HEK293 (cell line): Measurements from ENCODE around the gene STC2.

Experiments used
- CTCF ChIP-seq: fragments of 450-650 bp; formaldehyde crosslinking; IDR thresholded peaks from 2 replicates; pipeline ENCODE4 v1.5.1; 2016; ENCODE audit warnings: missing biosample characterization, missing genetic modification characterization
- IKZF3 ChIP-seq: fragments of 450-650 bp; IDR thresholded peaks from 2 replicates; pipeline ENCODE4 v1.5.0; 2018; ENCODE audit warnings: missing biosample characterization, mild to moderate bottlenecking, missing genetic modification characterization, moderate library complexity
- MYNN ChIP-seq: fragments of 450-650 bp; formaldehyde crosslinking; IDR thresholded peaks from 2 replicates; pipeline ENCODE4 v1.5.1; 2016; ENCODE audit warnings: missing biosample characterization, missing genetic modification characterization, borderline replicate concordance
- OVOL3 ChIP-seq: fragments of 450-650 bp; formaldehyde crosslinking; IDR thresholded peaks from 2 replicates; pipeline ENCODE4 v1.5.1; 2016; ENCODE audit warnings: missing biosample characterization, missing genetic modification characterization
- RBAK ChIP-seq: fragments of 450-650 bp; formaldehyde crosslinking; IDR thresholded peaks from 2 replicates; pipeline ENCODE4 v1.5.1; 2016; ENCODE audit warnings: missing biosample characterization, missing genetic modification characterization
- SP3 ChIP-seq: fragments of 450-650 bp; formaldehyde crosslinking; IDR thresholded peaks from 2 replicates; pipeline ENCODE4 v1.5.1; 2016; ENCODE audit warnings: missing biosample characterization, missing genetic modification characterization
- ZNF138 ChIP-seq: fragments of 450-650 bp; formaldehyde crosslinking; IDR thresholded peaks from 2 replicates; pipeline ENCODE4 v1.5.1; 2016; ENCODE audit warnings: missing biosample characterization, missing genetic modification characterization, borderline replicate concordance
- ZNF140 ChIP-seq: fragments of 450-650 bp; formaldehyde crosslinking; IDR thresholded peaks from 2 replicates; pipeline ENCODE4 v1.5.1; 2016; ENCODE audit warnings: missing biosample characterization, missing genetic modification characterization
- ZNF155 ChIP-seq: fragments of 450-650 bp; formaldehyde crosslinking; IDR thresholded peaks from 2 replicates; pipeline ENCODE4 v1.5.1; 2016; ENCODE audit warnings: missing biosample characterization, missing genetic modification characterization
- ZNF2 ChIP-seq: fragments of 450-650 bp; formaldehyde crosslinking; IDR thresholded peaks from 2 replicates; pipeline ENCODE4 v1.5.1; 2016; ENCODE audit warnings: missing biosample characterization, missing genetic modification characterization
- ZNF214 ChIP-seq: fragments of 450-650 bp; formaldehyde crosslinking; IDR thresholded peaks from 2 replicates; pipeline ENCODE4 v1.5.1; 2017; ENCODE audit warnings: missing biosample characterization, mild to moderate bottlenecking, missing genetic modification characterization, borderline replicate concordance
- ZNF24 ChIP-seq: fragments of 450-650 bp; formaldehyde crosslinking; IDR thresholded peaks from 2 replicates; pipeline ENCODE4 v1.5.1; 2016; ENCODE audit warnings: missing biosample characterization, missing genetic modification characterization
- ZNF391 ChIP-seq: fragments of 450-650 bp; formaldehyde crosslinking; IDR thresholded peaks from 2 replicates; pipeline ENCODE4 v1.5.1; 2016; ENCODE audit warnings: low read depth, missing biosample characterization, missing genetic modification characterization, borderline replicate concordance
- ZNF518A ChIP-seq: fragments of 450-650 bp; formaldehyde crosslinking; conservative IDR thresholded peaks from 2 replicates; pipeline ENCODE4 v1.5.1; 2016; ENCODE audit warnings: low read depth, missing biosample characterization, missing genetic modification characterization
- ZNF521 ChIP-seq: fragments of 450-650 bp; formaldehyde crosslinking; IDR thresholded peaks from 2 replicates; pipeline ENCODE4 v1.5.1; 2017; ENCODE audit warnings: missing biosample characterization, mild to moderate bottlenecking, missing genetic modification characterization
- ZNF558 ChIP-seq: fragments of 450-650 bp; formaldehyde crosslinking; IDR thresholded peaks from 2 replicates; pipeline ENCODE4 v1.5.1; 2016; ENCODE audit warnings: missing biosample characterization, missing genetic modification characterization
- ZNF660 ChIP-seq: fragments of 450-650 bp; IDR thresholded peaks from 2 replicates; pipeline ENCODE4 v1.5.1; 2018; ENCODE audit warnings: missing biosample characterization, mild to moderate bottlenecking, missing genetic modification characterization
- ZNF785 ChIP-seq: fragments of 450-650 bp; formaldehyde crosslinking; IDR thresholded peaks from 2 replicates; pipeline ENCODE4 v1.5.1; 2016; ENCODE audit warnings: missing biosample characterization, missing genetic modification characterization
- ZSCAN16 ChIP-seq: fragments of 450-650 bp; formaldehyde crosslinking; IDR thresholded peaks from 2 replicates; pipeline ENCODE4 v1.5.1; 2016; ENCODE audit warnings: missing biosample characterization, missing genetic modification characterization
- ZSCAN18 ChIP-seq: fragments of 450-650 bp; formaldehyde crosslinking; IDR thresholded peaks from 2 replicates; pipeline ENCODE4 v1.5.1; 2016; ENCODE audit warnings: missing biosample characterization, missing genetic modification characterization
- TF ChIP-seq, protein P1 (sequence below): fragments of 450-650 bp; formaldehyde crosslinking; optimal IDR thresholded peaks from 2 replicates; pipeline ENCODE3; 2016; ENCODE audit warnings: missing biosample characterization, mild to moderate bottlenecking, missing genetic modification characterization
- TF ChIP-seq, protein P2 (sequence below): fragments of 450-650 bp; formaldehyde crosslinking; IDR thresholded peaks from 2 replicates; pipeline ENCODE4 v1.5.1; 2016; ENCODE audit warnings: missing biosample characterization, missing genetic modification characterization
- TF ChIP-seq, protein P3 (sequence below): fragments of 450-650 bp; formaldehyde crosslinking; IDR thresholded peaks from 2 replicates; pipeline ENCODE4 v1.5.1; 2016; ENCODE audit warnings: missing biosample characterization, missing genetic modification characterization

STC2 gene

DNA sequence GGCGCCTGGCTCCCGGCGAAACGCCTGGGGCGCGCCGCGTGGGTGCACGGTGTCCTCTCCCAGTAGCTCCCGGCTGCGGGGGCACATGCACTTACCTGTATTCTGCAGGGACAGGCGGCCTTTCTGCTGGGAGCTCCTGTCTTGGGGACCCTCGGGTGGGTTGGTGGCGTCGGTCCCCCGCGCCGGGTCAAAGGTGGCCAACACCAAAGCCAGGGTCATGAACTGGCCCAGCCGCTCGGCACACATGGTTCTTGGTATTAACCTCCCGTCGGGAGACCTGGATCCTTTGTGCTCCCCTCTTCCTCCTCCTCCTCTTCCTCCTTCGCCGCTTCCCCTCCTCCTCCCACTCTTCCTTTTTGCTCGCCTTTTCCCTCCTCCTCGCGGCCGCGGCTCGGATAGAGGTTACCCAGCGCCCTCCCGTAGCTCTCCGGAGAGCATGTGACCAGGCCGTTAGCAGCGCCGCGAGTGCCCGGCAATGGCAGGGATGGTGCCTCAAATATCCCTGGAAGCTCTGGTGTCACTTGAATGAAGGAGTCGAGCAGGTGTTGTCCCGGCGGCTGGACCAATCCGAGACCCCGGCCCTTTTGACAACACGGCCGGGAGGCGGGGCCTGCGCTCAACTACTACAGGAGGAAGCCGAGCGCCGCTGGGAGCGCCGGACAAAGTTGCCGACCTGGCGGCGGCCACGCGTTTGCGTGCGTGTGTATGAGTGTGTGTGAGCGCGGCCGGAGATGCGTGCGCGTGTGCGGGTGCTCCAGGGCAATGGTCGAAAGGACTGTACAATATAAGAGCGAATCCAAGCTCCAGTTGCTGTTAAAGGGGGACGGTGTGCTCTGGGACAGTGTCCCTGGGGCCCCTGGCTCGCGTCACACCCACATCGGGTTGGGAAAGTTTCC is at the start of gene STC2 (continued):
- TF ChIP-seq, protein P1, sequence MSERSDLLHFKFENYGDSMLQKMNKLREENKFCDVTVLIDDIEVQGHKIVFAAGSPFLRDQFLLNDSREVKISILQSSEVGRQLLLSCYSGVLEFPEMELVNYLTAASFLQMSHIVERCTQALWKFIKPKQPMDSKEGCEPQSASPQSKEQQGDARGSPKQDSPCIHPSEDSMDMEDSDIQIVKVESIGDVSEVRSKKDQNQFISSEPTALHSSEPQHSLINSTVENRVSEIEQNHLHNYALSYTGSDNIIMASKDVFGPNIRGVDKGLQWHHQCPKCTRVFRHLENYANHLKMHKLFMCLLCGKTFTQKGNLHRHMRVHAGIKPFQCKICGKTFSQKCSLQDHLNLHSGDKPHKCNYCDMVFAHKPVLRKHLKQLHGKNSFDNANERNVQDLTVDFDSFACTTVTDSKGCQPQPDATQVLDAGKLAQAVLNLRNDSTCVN (tag by site-specific recombination) = peak; percentile 92
- TF ChIP-seq ZNF155 (tag by site-specific recombination) (0 out of 2 replicates have a peak, but pooled peaks have one; percentile 29), ZNF660 (tag by site-specific recombination) (no peak; the same call in none of the 2 replicates), ZNF24 (tag by site-specific recombination) (peak; percentile 62), ZSCAN18 (tag by site-specific recombination) (no peak), ZNF138 (tag by site-specific recombination) (no peak), ZNF140 (tag by site-specific recombination) (no peak), ZNF521 (tag by site-specific recombination) (no peak), IKZF3 (tag by site-specific recombination) (peak; percentile 97), ZNF2 (tag by site-specific recombination) (peak; percentile 83), MYNN (tag by site-specific recombination) (no peak), ZNF558 (tag by site-specific recombination) (peak; percentile 60), SP3 (peak; percentile 60), RBAK (tag by site-specific recombination) (no peak), OVOL3 (tag by site-specific recombination) (peak; percentile 72; the same call in 1 of the 2 replicates), ZNF214 (tag by site-specific recombination) (no peak), ZNF518A (tag by site-specific recombination) (no peak), CTCF (tag by site-specific recombination) (peak; percentile 53; the same call in 1 of the 2 replicates), ZNF785 (tag by site-specific recombination) (0 out of 2 replicates have a peak, but pooled peaks have one; percentile 51), ZNF391 (peak; percentile 98), ZSCAN16 (peak; percentile 62; the same call in 1 of the 2 replicates)
- TF ChIP-seq, protein P2, sequence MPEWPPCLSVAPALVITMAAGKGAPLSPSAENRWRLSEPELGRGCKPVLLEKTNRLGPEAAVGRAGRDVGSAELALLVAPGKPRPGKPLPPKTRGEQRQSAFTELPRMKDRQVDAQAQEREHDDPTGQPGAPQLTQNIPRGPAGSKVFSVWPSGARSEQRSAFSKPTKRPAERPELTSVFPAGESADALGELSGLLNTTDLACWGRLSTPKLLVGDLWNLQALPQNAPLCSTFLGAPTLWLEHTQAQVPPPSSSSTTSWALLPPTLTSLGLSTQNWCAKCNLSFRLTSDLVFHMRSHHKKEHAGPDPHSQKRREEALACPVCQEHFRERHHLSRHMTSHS (tag by site-specific recombination) = no peak
- TF ChIP-seq, protein P3, sequence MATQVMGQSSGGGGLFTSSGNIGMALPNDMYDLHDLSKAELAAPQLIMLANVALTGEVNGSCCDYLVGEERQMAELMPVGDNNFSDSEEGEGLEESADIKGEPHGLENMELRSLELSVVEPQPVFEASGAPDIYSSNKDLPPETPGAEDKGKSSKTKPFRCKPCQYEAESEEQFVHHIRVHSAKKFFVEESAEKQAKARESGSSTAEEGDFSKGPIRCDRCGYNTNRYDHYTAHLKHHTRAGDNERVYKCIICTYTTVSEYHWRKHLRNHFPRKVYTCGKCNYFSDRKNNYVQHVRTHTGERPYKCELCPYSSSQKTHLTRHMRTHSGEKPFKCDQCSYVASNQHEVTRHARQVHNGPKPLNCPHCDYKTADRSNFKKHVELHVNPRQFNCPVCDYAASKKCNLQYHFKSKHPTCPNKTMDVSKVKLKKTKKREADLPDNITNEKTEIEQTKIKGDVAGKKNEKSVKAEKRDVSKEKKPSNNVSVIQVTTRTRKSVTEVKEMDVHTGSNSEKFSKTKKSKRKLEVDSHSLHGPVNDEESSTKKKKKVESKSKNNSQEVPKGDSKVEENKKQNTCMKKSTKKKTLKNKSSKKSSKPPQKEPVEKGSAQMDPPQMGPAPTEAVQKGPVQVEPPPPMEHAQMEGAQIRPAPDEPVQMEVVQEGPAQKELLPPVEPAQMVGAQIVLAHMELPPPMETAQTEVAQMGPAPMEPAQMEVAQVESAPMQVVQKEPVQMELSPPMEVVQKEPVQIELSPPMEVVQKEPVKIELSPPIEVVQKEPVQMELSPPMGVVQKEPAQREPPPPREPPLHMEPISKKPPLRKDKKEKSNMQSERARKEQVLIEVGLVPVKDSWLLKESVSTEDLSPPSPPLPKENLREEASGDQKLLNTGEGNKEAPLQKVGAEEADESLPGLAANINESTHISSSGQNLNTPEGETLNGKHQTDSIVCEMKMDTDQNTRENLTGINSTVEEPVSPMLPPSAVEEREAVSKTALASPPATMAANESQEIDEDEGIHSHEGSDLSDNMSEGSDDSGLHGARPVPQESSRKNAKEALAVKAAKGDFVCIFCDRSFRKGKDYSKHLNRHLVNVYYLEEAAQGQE (tag by site-specific recombination) = peak; percentile 64; the same call in 1 of the 2 replicates
